PFSK-1 (cell line): ENCODE measurements around the gene CDHR2.

Experiments
- POLR2AphosphoS5 ChIP-seq: IDR thresholded peaks from 2 replicates; pipeline ENCODE4 v1.6.1; 2012; ENCODE audit warnings: low read depth, mild to moderate bottlenecking, control low read depth, low read length, moderate library complexity
- TAF1 ChIP-seq: IDR thresholded peaks from 2 replicates; pipeline ENCODE4 v1.6.1; 2012; ENCODE audit warnings: low read length, control low read depth, borderline replicate concordance; ENCODE audit not compliant: insufficient read depth

DNA sequence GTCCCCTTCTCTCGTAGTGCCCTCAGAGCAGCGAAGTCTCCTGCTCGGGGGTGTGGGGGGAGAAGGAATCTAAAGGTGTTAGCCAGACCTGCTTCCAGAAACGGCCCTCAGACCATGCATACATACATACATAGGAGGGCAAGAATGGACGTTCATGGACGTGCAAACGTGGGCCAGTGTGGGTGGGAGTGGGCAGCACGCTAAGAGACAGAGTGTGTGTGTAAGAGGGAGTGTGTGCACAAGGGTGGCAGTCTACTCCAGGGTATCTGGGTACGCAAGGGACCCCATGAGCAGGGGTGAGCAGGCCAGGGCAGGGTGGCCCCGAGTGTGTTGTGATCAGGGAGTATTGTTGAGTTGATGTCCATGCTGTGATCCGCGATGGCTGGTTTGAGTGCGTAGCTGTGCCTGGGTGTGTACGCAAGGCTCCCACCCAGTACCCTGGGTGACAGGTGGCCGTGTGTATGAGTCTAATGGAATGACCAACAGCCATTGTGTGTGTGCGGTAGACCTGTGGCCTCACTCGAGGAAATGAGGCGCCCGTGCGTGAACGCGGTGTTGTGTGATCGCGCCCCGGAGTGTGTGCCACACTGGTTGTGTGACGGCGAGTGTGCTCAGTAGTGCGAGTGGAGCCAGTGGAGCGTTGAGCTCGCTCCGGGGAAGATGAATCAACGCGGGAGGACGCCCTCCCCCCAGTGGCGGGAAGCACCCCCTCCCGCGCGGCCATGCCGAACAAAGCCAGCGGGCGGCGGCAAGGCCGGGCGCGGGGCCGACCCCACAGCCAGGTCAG lies 60.0 kb downstream of the CDHR2 start:
- TF ChIP-seq POLR2AphosphoS5 (no peak), TAF1 (no peak)
